GM21423 (cell line): ENCODE data around the gene TRAM2.

Source experiments
- ATAC-seq: cut with Tn5 transposase; IDR thresholded peaks from one replicate; pipeline ENCODE4 v1.9.1; 2021; ENCODE audit warnings: mild to moderate bottlenecking, moderate library complexity; ENCODE audit not compliant: unreplicated experiment

Gene TRAM2

DNA sequence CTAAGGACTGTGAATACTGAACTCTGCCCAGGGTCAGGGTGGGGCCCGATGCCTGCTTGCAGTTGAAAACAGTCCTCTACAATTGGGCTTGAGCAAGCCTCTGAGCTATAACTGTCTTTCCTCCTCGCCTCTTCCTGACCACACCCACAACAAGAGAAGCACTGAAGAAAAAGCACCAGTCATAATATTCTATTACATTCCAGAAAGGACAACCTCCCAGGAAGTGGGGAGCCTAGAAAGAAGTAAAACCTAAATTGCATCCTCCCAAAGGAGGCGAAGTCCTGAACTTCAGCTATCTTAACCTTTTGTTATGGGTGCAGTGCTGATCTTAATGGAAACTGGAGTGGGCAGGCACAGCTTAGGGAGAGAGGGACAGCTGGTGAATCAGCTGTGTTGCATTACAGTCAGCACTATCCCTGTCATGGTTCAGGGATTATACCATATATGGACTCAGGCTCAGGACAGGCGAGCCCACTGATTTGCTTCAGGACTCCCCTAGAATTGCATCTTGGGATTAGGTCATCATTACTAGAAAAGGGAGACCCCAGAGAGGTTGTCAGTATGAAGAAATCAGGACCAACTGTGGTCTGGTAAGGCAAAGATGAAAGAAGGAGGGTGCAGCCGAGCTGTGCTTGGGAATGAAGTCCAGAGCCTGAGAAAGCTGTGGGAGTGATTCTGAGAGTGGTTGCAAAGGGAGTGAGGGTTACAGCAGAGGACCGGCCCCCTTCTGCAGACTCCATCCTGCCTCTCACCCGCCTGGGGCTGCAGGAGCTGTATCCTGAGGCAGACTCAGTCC is 18.3 kb upstream of the TRAM2 start:
- ATAC-seq: peak; percentile 70

DNA sequence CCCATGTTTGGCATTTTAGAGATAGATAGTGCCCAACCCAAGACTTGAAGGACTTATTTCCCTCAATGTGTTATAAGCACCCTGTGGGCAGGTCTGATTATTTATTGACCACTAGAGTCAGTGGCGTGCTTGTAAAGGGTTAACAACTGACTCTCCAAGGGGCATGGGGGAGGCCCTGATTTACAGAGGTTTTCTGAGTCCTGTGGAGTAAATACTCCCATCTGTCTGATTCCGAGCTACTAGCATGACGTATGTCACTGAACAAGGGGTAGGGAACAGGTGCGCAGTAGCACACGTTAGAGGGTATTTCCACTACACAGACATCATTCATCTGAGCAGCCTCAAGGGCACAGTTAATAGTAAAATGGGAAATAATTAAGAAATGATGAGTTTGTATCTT is 17.4 kb upstream of the TRAM2 start:
- no peak for ATAC-seq

DNA sequence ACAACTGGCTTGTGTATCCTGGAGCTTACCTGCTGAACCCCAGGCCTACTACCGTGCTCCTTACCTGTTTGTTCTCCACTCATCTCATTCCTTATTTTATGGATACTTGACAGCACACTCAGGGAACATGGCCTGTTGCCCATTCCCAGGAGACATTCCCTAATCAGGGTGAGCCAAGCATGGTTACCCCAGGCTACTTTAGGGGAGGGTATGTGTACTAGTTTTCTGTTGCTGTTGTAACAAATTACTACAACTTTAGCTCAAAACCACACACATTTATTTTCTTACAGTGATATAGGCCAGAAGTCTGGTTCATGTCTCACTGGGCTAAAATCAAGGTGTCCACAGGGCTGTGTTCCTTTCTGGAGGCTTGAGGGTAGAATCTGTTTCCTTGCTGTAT is 15.0 kb upstream of the TRAM2 start:
- ATAC-seq: no peak

DNA sequence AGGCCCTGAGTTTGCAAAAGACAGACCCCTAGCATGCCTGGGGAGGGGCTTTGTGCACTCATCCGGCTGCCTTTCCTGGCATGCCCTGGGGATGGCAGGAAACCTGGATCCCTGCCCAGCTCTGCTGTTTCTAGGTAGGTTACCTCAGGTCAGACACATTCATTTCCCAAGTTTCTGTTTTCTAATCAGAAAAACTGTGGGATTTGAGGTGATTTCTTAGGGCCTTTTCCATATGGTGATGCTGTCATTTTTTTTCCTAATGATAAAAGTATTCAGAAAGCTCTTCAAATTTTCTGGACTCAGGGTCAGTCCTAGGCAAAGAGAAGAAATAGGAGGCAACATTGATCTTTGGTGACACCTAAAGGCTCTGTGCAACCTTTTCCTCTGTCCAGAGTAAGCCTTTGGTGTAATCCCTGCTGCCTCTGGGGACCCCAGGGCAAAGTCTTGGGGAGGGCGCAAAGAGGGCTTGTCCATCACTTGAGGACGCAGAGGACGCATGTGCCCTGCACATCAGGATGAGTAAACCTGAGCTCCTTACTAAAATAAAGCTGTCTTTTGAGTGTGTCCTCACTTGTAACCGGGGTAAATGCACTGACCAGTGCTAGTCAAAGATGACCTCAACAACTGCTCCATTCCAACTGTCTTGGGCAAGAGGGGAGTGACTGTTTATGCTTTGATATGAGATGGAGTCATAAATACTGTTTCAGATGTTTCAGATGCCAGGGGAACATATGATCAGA is 13.5 kb upstream of the TRAM2 start:
- no peak for ATAC-seq

DNA sequence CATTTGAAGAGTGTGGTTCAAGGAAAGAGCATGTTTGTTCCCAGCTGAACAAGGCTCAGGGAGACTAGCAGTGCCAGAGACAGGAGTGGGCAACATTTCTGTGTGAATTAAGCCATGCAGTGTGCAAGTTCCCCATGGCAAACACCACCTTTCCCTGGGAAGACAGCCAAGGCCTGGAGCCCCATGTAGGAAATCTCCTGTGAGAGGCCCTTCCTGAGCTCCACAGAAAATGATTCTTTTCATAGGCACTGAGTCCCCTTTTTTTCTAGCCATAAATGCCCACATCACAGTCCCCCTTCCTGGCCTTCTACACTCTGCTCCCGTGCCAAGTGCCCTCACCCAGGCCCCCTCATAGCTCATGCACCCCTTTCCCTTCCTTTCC is 11.8 kb upstream of the TRAM2 start:
- no peak for ATAC-seq

DNA sequence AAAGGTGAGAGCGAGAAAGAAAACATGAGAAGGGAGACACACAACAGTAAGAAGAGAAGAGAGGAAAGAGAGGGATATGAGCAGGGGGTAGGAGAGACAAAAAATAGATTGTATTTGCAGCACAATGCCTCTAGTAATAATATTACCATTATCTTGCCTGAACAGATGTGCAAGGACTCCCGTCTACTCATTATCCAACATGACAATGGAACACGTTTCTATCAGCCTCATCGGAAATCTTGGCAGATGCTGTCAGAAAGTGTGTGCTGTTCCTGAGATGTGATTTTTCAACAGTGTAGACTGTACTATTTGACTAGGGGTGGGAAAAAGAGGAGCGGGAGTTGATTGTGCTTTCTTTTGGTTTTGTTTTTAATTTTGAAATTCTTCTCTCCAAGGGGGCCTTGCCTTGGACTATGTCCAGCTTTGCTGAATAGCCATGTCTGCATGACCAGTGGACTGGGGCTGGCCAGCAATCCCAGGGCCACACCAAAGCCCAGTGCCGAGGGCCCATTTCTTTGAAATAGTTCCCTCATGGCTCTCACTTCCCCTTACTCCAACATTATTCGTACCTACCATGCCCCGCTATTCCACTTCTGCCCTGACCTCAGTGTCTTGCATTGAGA is 11.3 kb upstream of the TRAM2 start:
- ATAC-seq: no peak

DNA sequence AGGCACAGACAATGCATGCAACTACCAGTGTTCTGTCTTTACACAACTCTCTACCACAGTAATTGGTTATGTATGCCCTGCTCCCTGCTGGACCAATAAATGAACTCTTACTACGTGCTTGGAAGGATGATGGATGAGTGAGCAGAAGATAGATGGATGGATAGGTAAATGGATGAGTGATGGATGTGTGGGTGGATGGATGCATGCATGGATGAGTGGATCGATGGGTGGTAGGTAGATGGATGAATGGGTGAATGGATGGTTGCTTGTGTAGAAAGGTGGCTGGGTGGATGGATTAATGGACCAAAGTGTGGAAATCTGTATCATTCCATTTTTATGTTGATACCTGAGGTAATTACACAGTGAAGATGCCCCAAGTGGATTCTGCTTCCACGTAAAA is 10.1 kb upstream of the TRAM2 start:
- ATAC-seq: no peak

DNA sequence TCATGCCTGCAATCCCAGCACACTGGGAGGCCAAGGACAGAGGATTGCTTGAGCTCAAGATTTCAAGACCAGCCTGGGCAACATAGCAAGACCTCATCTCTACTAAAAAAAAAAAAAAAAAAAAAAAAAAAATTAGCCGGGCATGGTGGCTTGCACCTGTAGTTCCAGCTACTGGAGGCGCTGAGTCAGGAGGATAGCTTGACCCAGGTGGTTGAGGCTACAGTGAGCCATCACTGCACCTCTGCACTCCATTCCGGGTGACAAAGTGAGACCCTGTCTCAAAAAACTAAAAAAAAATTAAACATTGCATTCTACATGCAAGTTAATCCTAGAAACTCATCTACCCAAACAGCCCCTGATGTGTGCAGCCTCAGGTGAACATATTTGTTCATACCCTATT is 7.3 kb upstream of the TRAM2 start:
- ATAC-seq: no peak

DNA sequence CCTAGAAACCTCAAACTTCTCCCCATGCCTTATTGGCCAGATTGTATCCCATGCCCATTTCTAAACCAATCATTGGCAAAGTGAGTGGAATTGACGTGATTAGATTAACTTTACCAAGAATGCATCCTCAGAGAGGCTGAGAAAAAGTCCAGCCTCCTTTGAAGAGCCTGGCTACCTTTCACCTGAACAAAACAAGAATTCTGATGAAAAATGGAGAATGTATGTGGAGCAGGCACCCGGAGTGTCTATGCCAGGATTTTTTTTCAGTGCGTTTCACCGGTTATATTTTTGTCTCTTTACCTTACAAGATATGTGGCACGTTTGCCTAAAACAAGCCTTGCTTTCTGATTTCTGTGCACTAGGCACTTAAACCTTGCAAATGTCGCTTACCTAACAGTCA is 6.1 kb upstream of the TRAM2 start:
- ATAC-seq: no peak

DNA sequence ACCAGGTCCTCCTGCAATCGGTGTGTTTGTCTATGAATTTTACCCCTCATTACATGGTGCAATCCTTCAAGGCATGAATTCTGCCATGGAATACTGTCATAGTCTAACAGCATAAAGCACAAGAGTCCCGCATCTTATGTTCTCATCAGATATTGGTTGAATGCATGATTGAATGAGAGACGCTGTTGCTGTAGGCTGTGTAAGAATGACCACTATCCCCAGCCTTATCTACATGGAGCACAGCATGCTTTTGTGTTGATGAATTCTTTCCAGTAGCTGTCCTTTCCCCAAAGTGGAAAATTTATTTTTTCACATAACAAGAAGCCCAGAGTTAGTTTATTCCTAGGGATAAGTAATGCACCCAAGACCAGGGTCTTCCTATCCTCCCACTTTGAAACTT is 5.6 kb upstream of the TRAM2 start:
- no peak for ATAC-seq

DNA sequence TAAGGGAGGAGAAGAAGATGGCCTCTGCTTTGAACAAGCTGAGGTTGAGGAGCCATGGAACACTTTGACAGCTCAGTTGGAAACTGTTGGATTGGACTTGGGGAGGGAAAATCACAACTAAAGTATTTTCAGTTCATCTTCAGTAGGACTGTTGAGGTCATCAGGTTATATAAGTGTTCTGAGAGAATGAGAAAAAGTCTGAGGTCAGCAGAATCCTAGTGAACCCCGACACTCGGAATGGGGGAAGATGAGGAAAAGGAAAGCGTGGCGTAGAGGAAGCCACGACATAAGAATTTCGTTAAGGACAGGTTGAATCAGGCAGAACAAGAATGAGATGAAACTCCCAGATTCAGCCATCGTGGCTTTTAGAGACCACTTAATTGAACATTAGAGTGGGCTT is 4.0 kb upstream of the TRAM2 start:
- no peak for ATAC-seq

DNA sequence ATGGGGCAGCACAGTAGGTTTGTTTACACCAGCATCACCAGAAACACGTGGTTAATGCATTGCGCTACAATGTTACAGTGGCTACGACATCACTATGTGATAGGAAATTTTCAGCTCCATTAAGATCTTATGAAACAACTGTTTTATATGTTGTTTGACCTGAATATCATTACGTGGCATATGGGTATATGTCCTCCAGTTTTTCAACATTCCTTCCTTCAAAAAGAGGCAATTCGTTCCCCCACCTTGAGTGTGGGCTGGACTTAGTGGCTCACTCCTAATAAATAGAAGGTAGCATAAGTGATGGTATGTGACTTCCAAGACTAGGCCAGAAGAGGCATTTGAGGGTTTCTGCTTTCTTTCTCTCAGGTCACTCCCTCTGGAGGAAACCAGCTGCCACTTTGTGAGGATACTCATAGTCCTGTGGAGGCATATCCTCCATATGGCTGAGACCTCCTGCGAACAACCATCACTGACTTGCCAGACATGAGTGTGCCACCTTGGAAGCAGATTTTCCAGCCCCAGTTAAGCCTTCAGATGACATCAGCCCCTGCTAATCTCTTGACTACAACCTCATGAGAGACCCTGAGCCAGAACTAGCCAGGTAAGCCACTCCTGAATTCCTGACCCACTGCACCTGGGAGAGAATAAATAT is 2.3 kb upstream of the TRAM2 start:
- no peak for ATAC-seq

DNA sequence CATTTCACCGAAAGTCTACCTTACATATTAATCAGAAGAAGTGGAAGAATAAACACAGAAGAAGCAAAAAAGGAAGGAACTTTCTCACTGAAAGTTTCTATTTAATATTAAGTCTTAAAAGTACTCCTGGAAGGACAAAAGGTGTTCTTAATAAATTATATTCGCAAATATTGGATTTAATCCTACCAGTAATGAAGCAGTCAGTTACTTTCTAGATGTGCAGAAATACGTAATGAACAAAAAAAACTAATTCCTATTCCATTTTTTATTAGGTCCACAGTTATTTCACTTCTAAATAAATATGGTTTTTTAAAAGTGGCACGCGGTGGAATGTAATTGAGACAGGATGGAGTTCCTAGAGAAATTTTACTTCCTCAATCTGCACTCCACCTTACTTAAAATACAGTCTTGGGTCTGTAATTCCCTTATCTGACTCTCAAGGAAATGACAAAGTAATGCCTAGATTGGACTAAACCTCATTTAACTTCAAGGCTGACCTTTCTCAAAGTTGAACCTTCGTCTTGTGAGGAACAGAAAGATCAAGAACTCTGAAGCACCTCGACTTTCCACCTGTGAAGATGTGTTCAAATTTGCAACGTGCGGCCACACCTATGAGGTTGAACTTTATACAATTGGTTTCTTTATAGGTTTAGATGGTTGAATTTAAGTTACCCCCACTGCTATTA is 1.1 kb upstream of the TRAM2 start:
- no peak for ATAC-seq

DNA sequence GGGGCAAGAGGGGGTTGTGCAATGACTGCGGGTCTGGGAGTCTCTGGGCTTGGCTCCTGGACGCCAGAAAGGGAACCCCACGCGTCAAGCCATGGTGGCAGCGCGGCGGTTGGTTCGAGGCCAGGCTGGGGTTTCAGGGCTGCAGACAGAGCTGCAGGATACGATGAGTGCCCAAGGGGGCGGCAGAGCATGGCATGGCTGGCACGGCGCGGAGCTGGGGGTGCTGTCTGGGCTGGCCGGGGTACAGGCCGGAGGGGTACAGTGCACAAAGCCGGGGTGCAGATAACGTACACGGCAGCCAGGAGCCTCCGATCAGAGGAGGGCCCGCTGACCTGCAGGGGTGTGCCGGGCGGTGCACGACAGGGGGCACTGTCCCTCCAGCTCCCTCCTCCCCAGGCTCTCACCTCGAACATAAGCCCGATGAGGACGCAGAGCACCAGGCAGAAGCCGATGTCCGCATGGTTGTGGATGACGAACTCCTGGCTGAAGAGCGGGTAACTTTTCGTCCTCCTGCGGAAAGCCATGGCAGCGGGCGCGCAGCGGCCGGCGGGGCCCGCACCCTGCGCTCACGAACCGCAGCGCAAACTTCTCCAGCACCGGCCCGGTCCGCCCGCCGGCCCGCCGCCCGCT is 353 bp downstream of the TRAM2 start:
- ATAC-seq: peak; percentile 50

DNA sequence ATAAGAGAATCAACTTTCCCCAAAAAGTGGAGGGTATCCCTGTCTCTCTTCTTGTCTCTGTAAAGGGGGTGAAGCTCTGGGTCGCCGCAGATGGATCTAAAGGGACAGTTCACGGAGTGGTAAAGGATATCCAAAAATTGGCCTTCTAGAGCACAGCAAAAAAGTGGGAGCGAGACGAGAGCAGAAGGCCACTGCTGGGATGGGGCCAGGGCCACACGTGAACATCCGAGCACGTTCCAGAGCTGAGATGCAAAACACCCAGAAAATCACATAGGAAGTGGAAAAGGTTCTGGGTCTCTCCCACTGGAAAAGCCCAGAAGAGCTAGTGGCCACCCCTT is 837 bp downstream of the TRAM2 start:
- no peak for ATAC-seq

DNA sequence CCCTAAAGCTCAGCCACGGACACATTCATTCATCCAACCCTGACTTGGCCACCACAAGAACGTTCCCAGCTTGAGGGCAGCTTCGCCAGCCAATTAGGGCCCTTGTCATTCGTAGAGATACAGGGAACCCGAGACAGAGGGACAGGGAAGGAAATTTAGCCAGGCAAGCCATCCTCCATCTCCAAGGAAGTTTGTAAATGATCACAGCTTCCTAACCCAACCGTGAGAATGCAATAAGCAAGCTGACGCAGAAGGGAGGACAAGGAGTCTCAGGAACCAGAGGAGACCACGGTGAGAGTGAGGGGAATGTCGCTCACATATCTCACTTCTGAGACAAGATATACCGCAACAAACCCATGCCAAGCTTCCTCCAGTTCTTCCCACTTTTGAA is 1.4 kb downstream of the TRAM2 start:
- no peak for ATAC-seq

DNA sequence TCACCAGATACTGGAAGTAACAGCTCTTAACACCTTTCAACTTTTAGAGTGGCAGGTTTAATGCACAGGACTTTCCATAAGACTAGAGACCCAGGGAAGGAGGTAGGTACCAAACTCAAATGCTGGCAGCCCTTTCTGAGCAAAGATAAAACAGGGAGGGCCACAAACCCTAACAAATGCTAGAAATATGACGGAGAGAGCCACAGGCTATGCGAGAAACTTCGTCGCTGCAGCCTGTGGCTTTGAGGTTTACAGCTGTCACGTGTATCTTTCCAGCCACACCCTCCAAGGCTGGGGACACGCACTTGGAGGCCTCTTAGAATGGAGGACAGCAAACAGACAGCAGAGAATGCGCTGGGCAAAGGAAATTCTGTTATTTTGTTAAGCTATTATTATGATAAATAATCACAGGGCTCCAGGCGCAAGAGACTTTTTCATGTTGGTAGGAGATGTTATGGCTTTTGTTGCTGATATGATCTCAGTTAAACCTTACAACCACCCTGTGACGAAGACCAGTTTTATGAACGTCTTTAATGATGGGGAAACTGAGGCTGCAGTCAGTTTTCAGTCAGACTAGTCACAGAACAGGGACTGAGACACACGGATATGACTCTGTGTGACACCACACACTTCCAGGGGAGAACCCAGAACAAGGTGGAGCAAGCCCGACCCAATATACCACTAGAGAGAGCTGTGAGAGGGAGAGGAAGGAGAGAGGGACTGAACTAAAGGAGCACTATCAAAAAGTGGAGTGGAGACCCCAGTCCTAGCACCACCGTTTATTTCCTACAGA is 2.0 kb downstream of the TRAM2 start:
- peak; percentile 48 for ATAC-seq

DNA sequence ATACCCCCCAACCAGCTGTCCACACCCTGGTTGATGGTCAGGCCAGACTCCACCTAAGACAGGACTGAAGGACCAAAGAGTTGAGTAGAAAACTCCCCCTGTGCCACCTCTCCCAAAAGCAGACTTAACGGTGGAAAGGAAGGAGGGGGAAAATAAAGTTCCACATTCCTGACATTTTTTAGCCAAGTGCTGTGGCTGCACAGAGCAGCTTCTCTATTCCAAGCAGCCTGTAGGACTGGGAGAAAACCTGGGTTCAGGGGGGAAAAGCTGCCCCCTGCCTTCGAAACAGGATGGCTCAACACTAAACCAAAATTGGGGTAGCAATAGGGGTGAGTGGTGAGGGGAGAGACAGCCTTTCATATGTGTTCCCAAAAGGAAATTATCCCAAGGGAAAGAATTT is 3.6 kb downstream of the TRAM2 start:
- no peak for ATAC-seq

DNA sequence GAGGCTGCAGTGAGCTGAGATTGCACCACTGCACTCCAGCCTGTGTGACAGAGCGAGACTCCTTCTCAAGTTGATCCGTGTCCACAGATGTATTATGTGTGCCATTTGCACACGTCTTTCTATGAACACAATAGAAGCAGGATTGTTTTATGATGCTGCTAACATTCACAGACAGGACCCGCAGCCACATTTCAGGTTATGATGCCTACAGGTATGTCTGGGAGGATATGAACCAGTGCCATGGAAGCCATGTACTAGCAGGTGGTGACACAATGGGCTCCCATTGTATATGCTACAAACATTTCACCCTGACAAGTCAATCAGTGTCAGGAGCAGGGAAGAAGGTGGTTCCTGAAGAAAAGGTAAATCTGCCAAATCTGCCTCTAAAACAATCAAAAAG is 4.3 kb downstream of the TRAM2 start:
- no peak for ATAC-seq
